Gastroesophageal sphincter (tissue), 4 donors: ENCODE measurements around the gene TSPEAR. TPM values are rescaled to one million over a fixed set of nuclear protein-coding genes. Genes with fewer than 3 reads are reported as not detected.

ENCODE experiments used
- ATAC-seq: fragments of 150-250 bp; one replicate; pipeline ENCODE4 v1.9.1; 2016; ENCODE audit warnings: mild to moderate bottlenecking, moderate library complexity
- H3K27ac ChIP-seq, 4 donors: fragments of 200-600 bp; sonication (generic) in 3 of 4; 1 replicate in 3 of 4; 2 replicates in 1 of 4; pipeline ENCODE4 v1.5.1; 2016 to 2019
- H3K27me3 ChIP-seq: fragments of 200-600 bp; sonication (generic); one replicate; pipeline ENCODE4 v1.5.1; 2019
- H3K36me3 ChIP-seq, 2 donors: fragments of 200-600 bp; sonication (generic); one replicate each; pipeline ENCODE4 v1.5.1; 2019; ENCODE audit warnings: control low read depth in 1 of 2
- H3K4me1 ChIP-seq, 3 donors: fragments of 200-600 bp; sonication (generic); 1 replicate in 2 of 3; 2 replicates in 1 of 3; pipeline ENCODE4 v1.5.1; 2016 to 2019; ENCODE audit warnings: control low read depth in 2 of 3
- H3K4me3 ChIP-seq, 2 donors: fragments of 200-600 bp; sonication (generic); one replicate each; pipeline ENCODE4 v1.5.1; 2019; ENCODE audit warnings: mild to moderate bottlenecking in 1 of 2, moderate library complexity in 1 of 2
- H3K9me3 ChIP-seq, 3 donors: fragments of 200-600 bp; sonication (generic); one replicate each; pipeline ENCODE4 v1.5.1; 2017 to 2019; ENCODE audit warnings: control low read depth in 2 of 3
- EP300 ChIP-seq: sonication (generic); formaldehyde crosslinking; IDR thresholded peaks from one replicate; pipeline ENCODE4 v1.6.1; 2017; ENCODE audit warnings: antibody characterized with exemption, mild to moderate bottlenecking
- POLR2A ChIP-seq, 2 donors: fragments of 450-650 bp; IDR thresholded peaks; one replicate each; pipeline ENCODE4 v1.6.1; 2017; ENCODE audit warnings: antibody characterized with exemption in 2 of 2, mild to moderate bottlenecking in 2 of 2, moderate library complexity in 1 of 2
- POLR2AphosphoS5 ChIP-seq: sonication (generic); formaldehyde crosslinking; IDR thresholded peaks from one replicate; pipeline ENCODE4 v1.6.1; 2017; ENCODE audit warnings: antibody characterized with exemption
- WGBS, 2 donors: methylation state at CpG; one replicate each; pipeline ENCODE4 v1.1.5; 2018; ENCODE audit warnings: low coverage in 1 of 2; 5-methylcytosine and 5-hydroxymethylcytosine counted together
- total RNA-seq, 4 donors: library from RNA; depleted of rRNA; stranded (reverse); fragments of >200 nt; gene quantifications; one replicate each; pipeline ENCODE4 v1.1.0, GENCODE V29; 2016
- TF ChIP-seq, protein P1 (sequence below), 4 experiments: fragments of 200-600 bp in 2 of 4; fragments of 450-650 bp in 2 of 4; sonication (generic) in 1 of 4; IDR thresholded peaks; one replicate each; pipeline ENCODE4 v1.5.1; 2017 to 2019; ENCODE audit warnings: antibody characterized with exemption in 4 of 4, mild to moderate bottlenecking in 2 of 4, moderate library complexity in 2 of 4

TSPEAR gene
- not detected for total RNA-seq

- Histone ChIP-seq H3K4me3 (no peak within 1 kb of the TSS), H3K27ac (no peak within 1 kb of the TSS), H3K4me1 (peaks cover 0 to 16% (median 0%) of the 10 kb centered on the region in 3 donors), H3K9me3 (no peaks in the 10 kb centered on the region), H3K27me3 (peaks cover 91% of the 10 kb centered on the region), H3K36me3 (no peaks in the 10 kb centered on the region)
- WGBS, 2 donors: 0% methylated on average over 6 to 8 of the region's 41 CpGs
- no peak for TF ChIP-seq EP300
- no peak for TF ChIP-seq POLR2AphosphoS5
- TF ChIP-seq, protein P1, sequence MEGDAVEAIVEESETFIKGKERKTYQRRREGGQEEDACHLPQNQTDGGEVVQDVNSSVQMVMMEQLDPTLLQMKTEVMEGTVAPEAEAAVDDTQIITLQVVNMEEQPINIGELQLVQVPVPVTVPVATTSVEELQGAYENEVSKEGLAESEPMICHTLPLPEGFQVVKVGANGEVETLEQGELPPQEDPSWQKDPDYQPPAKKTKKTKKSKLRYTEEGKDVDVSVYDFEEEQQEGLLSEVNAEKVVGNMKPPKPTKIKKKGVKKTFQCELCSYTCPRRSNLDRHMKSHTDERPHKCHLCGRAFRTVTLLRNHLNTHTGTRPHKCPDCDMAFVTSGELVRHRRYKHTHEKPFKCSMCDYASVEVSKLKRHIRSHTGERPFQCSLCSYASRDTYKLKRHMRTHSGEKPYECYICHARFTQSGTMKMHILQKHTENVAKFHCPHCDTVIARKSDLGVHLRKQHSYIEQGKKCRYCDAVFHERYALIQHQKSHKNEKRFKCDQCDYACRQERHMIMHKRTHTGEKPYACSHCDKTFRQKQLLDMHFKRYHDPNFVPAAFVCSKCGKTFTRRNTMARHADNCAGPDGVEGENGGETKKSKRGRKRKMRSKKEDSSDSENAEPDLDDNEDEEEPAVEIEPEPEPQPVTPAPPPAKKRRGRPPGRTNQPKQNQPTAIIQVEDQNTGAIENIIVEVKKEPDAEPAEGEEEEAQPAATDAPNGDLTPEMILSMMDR (IDR thresholded peaks at IDR 0.05): no peak
- no peak for TF ChIP-seq POLR2A (IDR thresholded peaks at IDR 0.05)
- no peak for ATAC-seq
These were observed at the start of gene TSPEAR for GRCh38 chr21:44711327-44712202. Gene TSPEAR, minus strand, starts transcription at chr21:44711572. Its CDS starts 58 bp downstream, at chr21:44711514.

GRCh38 chr21:44760376-44760775, 49.0 kb upstream of the TSPEAR start:
- no peak overlapping the region for H3K27ac ChIP-seq
- peaks cover 0 to 11% (median 0%) of the 10 kb centered on the region in 3 donors for H3K9me3 ChIP-seq
- no peak for TF ChIP-seq EP300
- no peak for TF ChIP-seq POLR2A (IDR thresholded peaks at IDR 0.05)
- TF ChIP-seq, protein P1 (IDR thresholded peaks at IDR 0.05): no peak
- no peak for TF ChIP-seq POLR2AphosphoS5
- H3K36me3 ChIP-seq: no peaks in the 10 kb centered on the region
- peaks cover 16% of the 10 kb centered on the region for H3K27me3 ChIP-seq
- no peak overlapping the region for H3K4me3 ChIP-seq
- ATAC-seq: no peak
- no peaks in the 10 kb centered on the region for H3K4me1 ChIP-seq
- 69 to 100% methylated on average over 4 to 5 of the region's 9 CpGs for WGBS, 2 donors

DNA sequence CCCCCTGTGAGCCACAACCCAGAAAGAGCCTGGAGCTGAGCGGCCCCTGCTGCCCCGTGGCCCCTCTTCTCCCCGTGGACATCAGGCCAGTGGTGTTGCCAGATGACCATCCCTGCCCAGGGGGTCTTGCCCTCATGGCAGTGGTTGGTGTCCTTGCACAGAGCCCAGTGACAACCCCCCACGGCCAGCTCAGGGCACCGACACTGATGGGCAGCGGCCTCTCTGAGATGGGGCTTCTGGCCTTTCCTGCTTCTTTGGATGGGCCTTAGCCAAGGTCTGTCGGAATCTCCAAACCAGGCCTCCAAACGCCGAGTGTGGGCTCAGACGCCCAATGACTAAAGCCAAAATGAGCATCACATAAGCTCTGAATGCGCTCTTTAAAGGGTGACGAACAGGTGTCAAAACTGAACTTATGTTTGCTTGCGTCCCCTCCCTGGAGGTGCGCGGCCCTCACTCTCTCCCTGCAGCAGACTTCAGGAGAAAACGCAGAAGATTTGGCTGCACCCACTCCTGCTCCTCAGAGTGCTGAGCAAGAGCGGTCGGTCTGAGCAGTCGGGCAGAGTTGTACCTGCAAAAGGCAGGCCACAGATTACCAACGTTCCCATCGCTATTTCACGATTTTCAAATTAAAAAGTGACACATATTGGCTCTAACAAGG, 48.4 kb upstream of the TSPEAR start:
- Histone ChIP-seq H3K27ac (no peak overlapping the region), H3K4me3 (no peak overlapping the region), H3K9me3 (peaks cover 0 to 17% (median 0%) of the 10 kb centered on the region in 3 donors), H3K36me3 (no peaks in the 10 kb centered on the region), H3K27me3 (peaks cover 16% of the 10 kb centered on the region), H3K4me1 (no peaks in the 10 kb centered on the region)
- ATAC-seq: no peak
- TF ChIP-seq, protein P1 (IDR thresholded peaks at IDR 0.05): no peak
- TF ChIP-seq EP300 (no peak), POLR2AphosphoS5 (no peak), POLR2A (IDR thresholded peaks at IDR 0.05) (no peak)
- 80 to 95% methylated on average over 1 to 4 of the region's 22 CpGs for whole genome bisulfite sequencing, 2 donors

- no peak for TF ChIP-seq POLR2A (IDR thresholded peaks at IDR 0.05)
- TF ChIP-seq EP300: no peak
- TF ChIP-seq, protein P1 (IDR thresholded peaks at IDR 0.05): no peak
- TF ChIP-seq POLR2AphosphoS5: no peak
- peaks cover 0 to 24% (median 0%) of the 10 kb centered on the region in 3 donors for H3K9me3 ChIP-seq
- H3K27me3 ChIP-seq: peaks cover 16% of the 10 kb centered on the region
- 10% methylated on average over 2 of the region's 26 CpGs; no CpG with 5 or more reads in 1 of the 2 donors for WGBS, 2 donors
- no peaks in the 10 kb centered on the region for H3K4me1 ChIP-seq
- no peaks in the 10 kb centered on the region for H3K36me3 ChIP-seq
- no peak overlapping the region for H3K4me3 ChIP-seq
- H3K27ac ChIP-seq: no peak overlapping the region
- ATAC-seq: no peak
These were observed 47.6 kb upstream of the TSPEAR start for GRCh38 chr21:44758781-44759627.
